GM19467 (cell line): ENCODE results near the gene SUSD6.
"Not testable (repeated sequence)": the region's sequence is repeated elsewhere in the genome, so short reads cannot be mapped to it uniquely, and the experiment has no call there.

ENCODE experiments used
- ATAC-seq: cut with Tn5 transposase; IDR thresholded peaks from one replicate; pipeline ENCODE4 v1.9.1; 2021; ENCODE audit warnings: mild to moderate bottlenecking, moderate library complexity; ENCODE audit not compliant: unreplicated experiment

SUSD6 gene

GRCh38 chr14:69693145-69693544, 81.7 kb downstream of the SUSD6 start:
- peak; percentile 53 for ATAC-seq

GRCh38 chr14:69693801-69694729, 82.7 kb downstream of the SUSD6 start:
- no peak for ATAC-seq

- no peak for ATAC-seq
Measured at GRCh38 chr14:69694730-69695281, 83.4 kb downstream of the SUSD6 start.

GRCh38 chr14:69695322-69696203, 84.2 kb downstream of the SUSD6 start:
- ATAC-seq = no peak

- ATAC-seq = no peak
Measured at GRCh38 chr14:69696204-69696527, 84.8 kb downstream of the SUSD6 start.

GRCh38 chr14:69696633-69697557, 85.5 kb downstream of the SUSD6 start:
- ATAC-seq = no peak

GRCh38 chr14:69698572-69698971, 87.2 kb downstream of the SUSD6 start:
- ATAC-seq = no peak

- not testable (repeated sequence) for ATAC-seq
Measured at GRCh38 chr14:69699243-69699642, 87.8 kb downstream of the SUSD6 start.

GRCh38 chr14:69699748-69700303, 88.4 kb downstream of the SUSD6 start:
- no peak for ATAC-seq

- ATAC-seq = no peak
Measured at GRCh38 chr14:69700575-69700974, 89.2 kb downstream of the SUSD6 start.

- ATAC-seq = no peak
Measured at GRCh38 chr14:69701291-69701690, 89.9 kb downstream of the SUSD6 start.

GRCh38 chr14:69701857-69702256, 90.5 kb downstream of the SUSD6 start:
- no peak for ATAC-seq

GRCh38 chr14:69703047-69704039, 91.9 kb downstream of the SUSD6 start:
- no peak for ATAC-seq

GRCh38 chr14:69704319-69704718, 92.9 kb downstream of the SUSD6 start:
- ATAC-seq = no peak

GRCh38 chr14:69705706-69706105, 94.3 kb downstream of the SUSD6 start:
- ATAC-seq = no peak

GRCh38 chr14:69708049-69708448, 96.7 kb downstream of the SUSD6 start:
- ATAC-seq = no peak

GRCh38 chr14:69708586-69709560, 97.5 kb downstream of the SUSD6 start:
- no peak for ATAC-seq

GRCh38 chr14:69710378-69710777, 99.0 kb downstream of the SUSD6 start:
- ATAC-seq = no peak
